Measurements from ENCODE around the gene SPAG5. TPM values are rescaled to one million over a fixed set of nuclear protein-coding genes. Genes with fewer than 3 reads are reported as not detected.
A peak's percentile ranks its signal among the peaks of the same experiment; 100 is the strongest.

Gene SPAG5
- total RNA-seq, 1 donor = 4.3 TPM

- TF ChIP-seq CTCF (IDR thresholded peaks at IDR 0.05; ENCODE audit: extremely low read depth, low read depth, low read length) = no peak
- Histone ChIP-seq H3K4me1 (ENCODE audit: insufficient read depth, low read length) (no peaks in the 10 kb centered on the region), H4K20me1 (ENCODE audit: insufficient read depth, low read length) (no peaks in the 10 kb centered on the region), H3K79me2 (ENCODE audit: insufficient read depth, low read length) (no peaks in the 10 kb centered on the region), H3K9me3 (ENCODE audit: low read depth, low read length) (no peaks in the 10 kb centered on the region), H3K27ac (ENCODE audit: low read depth, low read length) (no peak overlapping the region), H3K36me3 (ENCODE audit: insufficient read depth, low read length) (no peaks in the 10 kb centered on the region), H3K4me2 (ENCODE audit: insufficient read depth, low read length) (no peak overlapping the region), H2AFZ (ENCODE audit: low read length) (no peak overlapping the region), H3K27me3 (ENCODE audit: insufficient read depth, low read length) (no peaks in the 10 kb centered on the region), H3K4me3 (ENCODE audit: insufficient read depth, low read length) (no peak overlapping the region)
- DNase-seq (ENCODE audit: insufficient read length, low spot score, missing footprints) = no peak
Measured at GRCh38 chr17:28540231-28540630, 58.6 kb downstream of the SPAG5 start.

GRCh38 chr17:28538296-28538895 is 60.4 kb downstream of the SPAG5 start:
- H3K27me3 ChIP-seq (ENCODE audit: insufficient read depth, low read length) = no peaks in the 10 kb centered on the region
- no peak overlapping the region for H3K4me3 ChIP-seq (ENCODE audit: insufficient read depth, low read length)
- H2AFZ ChIP-seq (ENCODE audit: low read length) = no peak overlapping the region

GRCh38 chr17:28537219-28537610 is 61.6 kb downstream of the SPAG5 start:
- Histone ChIP-seq H3K79me2 (ENCODE audit: insufficient read depth, low read length) (no peaks in the 10 kb centered on the region), H3K4me1 (ENCODE audit: insufficient read depth, low read length) (peaks cover 10% of the 10 kb centered on the region), H3K4me3 (ENCODE audit: insufficient read depth, low read length) (no peak overlapping the region), H2AFZ (ENCODE audit: low read length) (no peak overlapping the region), H3K27ac (ENCODE audit: low read depth, low read length) (no peak overlapping the region), H3K4me2 (ENCODE audit: insufficient read depth, low read length) (no peak overlapping the region), H4K20me1 (ENCODE audit: insufficient read depth, low read length) (no peaks in the 10 kb centered on the region), H3K9me3 (ENCODE audit: low read depth, low read length) (no peaks in the 10 kb centered on the region), H3K27me3 (ENCODE audit: insufficient read depth, low read length) (no peaks in the 10 kb centered on the region), H3K36me3 (ENCODE audit: insufficient read depth, low read length) (no peaks in the 10 kb centered on the region)
- no peak for TF ChIP-seq CTCF (IDR thresholded peaks at IDR 0.05; ENCODE audit: extremely low read depth, low read depth, low read length)
- no peak for DNase-seq (ENCODE audit: insufficient read length, low spot score, missing footprints)

More at GRCh38 chr17:28538296-28538895, 60.4 kb downstream of the SPAG5 start:
- TF ChIP-seq CTCF (IDR thresholded peaks at IDR 0.05; ENCODE audit: extremely low read depth, low read depth, low read length) = no peak
- H3K9me3 ChIP-seq (ENCODE audit: low read depth, low read length) = no peaks in the 10 kb centered on the region
- DNase-seq (ENCODE audit: insufficient read length, low spot score, missing footprints) = peak; percentile 81
- no peaks in the 10 kb centered on the region for H4K20me1 ChIP-seq (ENCODE audit: insufficient read depth, low read length)
- H3K36me3 ChIP-seq (ENCODE audit: insufficient read depth, low read length) = no peaks in the 10 kb centered on the region
- no peaks in the 10 kb centered on the region for H3K79me2 ChIP-seq (ENCODE audit: insufficient read depth, low read length)
- H3K4me1 ChIP-seq (ENCODE audit: insufficient read depth, low read length) = no peaks in the 10 kb centered on the region
- no peak overlapping the region for H3K27ac ChIP-seq (ENCODE audit: low read depth, low read length)
- H3K4me2 ChIP-seq (ENCODE audit: insufficient read depth, low read length) = no peak overlapping the region

GRCh38 chr17:28536532-28537218 is 62.1 kb downstream of the SPAG5 start:
- Histone ChIP-seq H4K20me1 (ENCODE audit: insufficient read depth, low read length) (no peaks in the 10 kb centered on the region), H3K79me2 (ENCODE audit: insufficient read depth, low read length) (no peaks in the 10 kb centered on the region), H3K27ac (ENCODE audit: low read depth, low read length) (no peak overlapping the region), H2AFZ (ENCODE audit: low read length) (no peak overlapping the region), H3K27me3 (ENCODE audit: insufficient read depth, low read length) (no peaks in the 10 kb centered on the region), H3K4me2 (ENCODE audit: insufficient read depth, low read length) (no peak overlapping the region), H3K4me3 (ENCODE audit: insufficient read depth, low read length) (no peak overlapping the region), H3K4me1 (ENCODE audit: insufficient read depth, low read length) (peaks cover 11% of the 10 kb centered on the region), H3K9me3 (ENCODE audit: low read depth, low read length) (no peaks in the 10 kb centered on the region), H3K36me3 (ENCODE audit: insufficient read depth, low read length) (no peaks in the 10 kb centered on the region)
- DNase-seq (ENCODE audit: insufficient read length, low spot score, missing footprints) = peak; percentile 82
- no peak for TF ChIP-seq CTCF (IDR thresholded peaks at IDR 0.05; ENCODE audit: extremely low read depth, low read depth, low read length)
